Neuronal stem cell (in vitro differentiated cells): ENCODE results near the gene UMODL1.

ENCODE experiments used
- DNase-seq: peaks from one replicate; pipeline ENCODE4 v3.0.0-alpha.2; 2013; ENCODE audit warnings: low spot score
- H2AFZ ChIP-seq: one replicate; pipeline ENCODE4 v1.6.1; 2013; ENCODE audit warnings: mild to moderate bottlenecking, low read length, inconsistent platforms
- H2AK5ac ChIP-seq: 2 replicates; pipeline ENCODE4 v1.6.1; 2013; ENCODE audit warnings: low read depth, mild to moderate bottlenecking, inconsistent platforms, low read length, moderate library complexity, mixed read lengths
- H2BK120ac ChIP-seq: 2 replicates; pipeline ENCODE4 v1.6.1; 2013; ENCODE audit warnings: low read depth, mild to moderate bottlenecking, inconsistent platforms, low read length, moderate library complexity, mixed read lengths
- H2BK12ac ChIP-seq: one replicate; pipeline ENCODE4 v1.6.1; 2013; ENCODE audit warnings: low read length, inconsistent platforms
- H2BK15ac ChIP-seq: 2 replicates; pipeline ENCODE4 v1.6.1; 2013; ENCODE audit warnings: mild to moderate bottlenecking, low read length, inconsistent platforms, mixed read lengths
- H2BK5ac ChIP-seq: one replicate; pipeline ENCODE4 v1.6.1; 2013; ENCODE audit warnings: inconsistent platforms, mild to moderate bottlenecking, low read length, moderate library complexity
- H3K14ac ChIP-seq: one replicate; pipeline ENCODE4 v1.6.1; 2013; ENCODE audit warnings: low read length, inconsistent platforms
- H3K18ac ChIP-seq: 2 replicates; pipeline ENCODE4 v1.6.1; 2013; ENCODE audit warnings: low read length, inconsistent platforms
- H3K23ac ChIP-seq: 2 replicates; pipeline ENCODE4 v1.6.1; 2013; ENCODE audit warnings: low read depth, mild to moderate bottlenecking, mixed read lengths, low read length, inconsistent platforms; ENCODE audit not compliant: poor library complexity
- H3K27ac ChIP-seq: replicated peaks from 3 replicates; pipeline ENCODE4 v1.5.1; 2013; ENCODE audit warnings: low read length, inconsistent platforms
- H3K27me3 ChIP-seq, 3 experiments: 2 replicates each; pipeline ENCODE4 v1.6.1; 2013; ENCODE audit warnings: low read length in 3 of 3, mild to moderate bottlenecking in 2 of 3, inconsistent platforms in 1 of 3, low read depth in 1 of 3, mixed read lengths in 1 of 3, moderate library complexity in 1 of 3; ENCODE audit not compliant: control insufficient read depth in 3 of 3, insufficient read depth in 3 of 3
- H3K36me3 ChIP-seq, 2 donors: replicated peaks in 1 of 2; 2 replicates each; pipeline ENCODE4 v1.6.1; 2013; ENCODE audit warnings: low read length in 2 of 2; ENCODE audit not compliant: control insufficient read depth in 2 of 2, insufficient read depth in 2 of 2
- H3K4ac ChIP-seq: 2 replicates; pipeline ENCODE4 v1.6.1; 2013; ENCODE audit warnings: inconsistent platforms, mild to moderate bottlenecking, low read length, moderate library complexity
- H3K4me1 ChIP-seq, 2 donors: 1 replicate in 1 of 2; 2 replicates in 1 of 2; pipeline ENCODE4 v1.6.1; 2013; ENCODE audit warnings: low read length in 2 of 2, low read depth in 1 of 2; ENCODE audit not compliant: control insufficient read depth in 2 of 2, insufficient read depth in 1 of 2
- H3K4me2 ChIP-seq: one replicate; pipeline ENCODE4 v1.6.1; 2013; ENCODE audit warnings: mild to moderate bottlenecking, low read length, inconsistent platforms; ENCODE audit not compliant: insufficient read depth, poor library complexity, severe bottlenecking
- H3K4me3 ChIP-seq, 2 donors: 2 replicates each; pipeline ENCODE4 v1.5.1; 2013; ENCODE audit warnings: low read length in 2 of 2, mild to moderate bottlenecking in 2 of 2, inconsistent platforms in 1 of 2, moderate library complexity in 1 of 2
- H3K79me1 ChIP-seq: one replicate; pipeline ENCODE4 v1.6.1; 2013; ENCODE audit warnings: low read depth, mild to moderate bottlenecking, inconsistent platforms, low read length, moderate library complexity
- H3K9ac ChIP-seq: one replicate; pipeline ENCODE4 v1.6.1; 2013; ENCODE audit warnings: mild to moderate bottlenecking, low read depth, low read length, inconsistent platforms; ENCODE audit not compliant: poor library complexity
- H3K9me3 ChIP-seq, 2 donors: replicated peaks in 1 of 2; 2 replicates each; pipeline versions ENCODE3 to v1.6.1; 2013; ENCODE audit warnings: low read length in 2 of 2, mild to moderate bottlenecking in 2 of 2, inconsistent platforms in 1 of 2, low read depth in 1 of 2, mixed read lengths in 1 of 2, moderate library complexity in 1 of 2; ENCODE audit not compliant: control insufficient read depth in 2 of 2, insufficient read depth in 1 of 2
- H4K8ac ChIP-seq: one replicate; pipeline ENCODE4 v1.6.1; 2013; ENCODE audit warnings: low read depth, mild to moderate bottlenecking, inconsistent platforms, low read length, moderate library complexity
- H4K91ac ChIP-seq: one replicate; pipeline ENCODE4 v1.6.1; 2013; ENCODE audit warnings: low read length, low read depth, mild to moderate bottlenecking, inconsistent platforms; ENCODE audit not compliant: poor library complexity
- WGBS, 2 donors: extraction: QIAGEN DNeasy Blood & Tissue Kit; methylation state at CpG; one replicate each; pipeline ENCODE4 v1.1.7; 2013; ENCODE audit warnings: missing lambda C conversion rate in 2 of 2, mixed read lengths in 1 of 2; ENCODE audit not compliant: insufficient read length in 2 of 2, insufficient replicate concordance in 1 of 2; ENCODE audit errors: extremely low coverage in 2 of 2; 5-methylcytosine and 5-hydroxymethylcytosine counted together

UMODL1 gene

GRCh38 chr21:42182713-42183371, 111.7 kb downstream of the UMODL1 start:
- H2AFZ ChIP-seq, result no peak overlapping the region

GRCh38 chr21:42183374-42184266, 112.5 kb downstream of the UMODL1 start:
- DNase-seq, result no peak
- Histone ChIP-seq H3K23ac (peak overlapping the region; percentile 75), H3K4me3 (peak overlapping the region in 1 of 2 donors; percentile 76), H3K4me2 (no peak overlapping the region), H2AK5ac (no peak overlapping the region), H3K4ac (peak overlapping the region; percentile 78), H3K27ac (no peak overlapping the region), H3K79me1 (peaks cover 7% of the 10 kb centered on the region), H3K18ac (peak overlapping the region; percentile 55), H2BK12ac (peak overlapping the region; percentile 73), H3K4me1 (peaks cover 0 to 5% of the 10 kb centered on the region in 2 donors), H3K36me3 (peaks cover 0 to 3% of the 10 kb centered on the region in 2 donors), H2BK120ac (no peak overlapping the region), H3K14ac (peak overlapping the region; percentile 84), H3K9me3 (peaks cover 0 to 7% of the 10 kb centered on the region in 2 donors), H2BK5ac (no peak overlapping the region), H4K91ac (peak overlapping the region; percentile 86), H3K9ac (no peak overlapping the region), H3K27me3 (peaks cover 0 to 3% (median 3%) of the 10 kb centered on the region in 3 experiments), H2BK15ac (no peak overlapping the region), H4K8ac (peak overlapping the region; percentile 88), H2AFZ (no peak overlapping the region)
- WGBS, 2 donors, result 90 to 100% methylated on average over 4 to 6 of the region's 6 CpGs

More at GRCh38 chr21:42182713-42183371, 111.7 kb downstream of the UMODL1 start:
- Histone ChIP-seq H3K14ac (no peak overlapping the region), H3K36me3 (peaks cover 0 to 3% of the 10 kb centered on the region in 2 donors), H2BK120ac (no peak overlapping the region), H3K9me3 (peaks cover 0 to 7% of the 10 kb centered on the region in 2 donors), H2AK5ac (peak overlapping the region; percentile 34), H3K4ac (no peak overlapping the region), H4K8ac (no peak overlapping the region), H2BK5ac (no peak overlapping the region), H3K27ac (no peak overlapping the region), H3K18ac (no peak overlapping the region), H4K91ac (no peak overlapping the region), H3K27me3 (peaks cover 0 to 3% (median 3%) of the 10 kb centered on the region in 3 experiments), H3K79me1 (peaks cover 7% of the 10 kb centered on the region), H3K4me1 (peaks cover 0 to 5% of the 10 kb centered on the region in 2 donors), H3K9ac (peak overlapping the region; percentile 31), H2BK12ac (no peak overlapping the region), H3K4me2 (no peak overlapping the region), H3K4me3 (no peak overlapping the region), H3K23ac (no peak overlapping the region), H2BK15ac (no peak overlapping the region)
- no CpG with 5 or more reads among the region's 4 CpGs for WGBS, 2 donors
- DNase-seq, result no peak

- Histone ChIP-seq H3K23ac (no peak overlapping the region), H3K4me1 (peaks cover 0 to 3% of the 10 kb centered on the region in 2 donors), H3K9me3 (peaks cover 0 to 10% of the 10 kb centered on the region in 2 donors), H3K14ac (no peak overlapping the region), H3K27me3 (peaks cover 0 to 3% (median 3%) of the 10 kb centered on the region in 3 experiments), H2AK5ac (no peak overlapping the region), H2BK120ac (no peak overlapping the region), H3K36me3 (peaks cover 0 to 3% of the 10 kb centered on the region in 2 donors), H3K79me1 (peaks cover 4% of the 10 kb centered on the region), H3K27ac (no peak overlapping the region), H3K4me3 (no peak overlapping the region), H3K9ac (no peak overlapping the region), H3K18ac (no peak overlapping the region), H3K4me2 (no peak overlapping the region), H2BK12ac (no peak overlapping the region), H4K8ac (no peak overlapping the region), H2AFZ (no peak overlapping the region), H2BK5ac (no peak overlapping the region), H4K91ac (no peak overlapping the region), H2BK15ac (no peak overlapping the region), H3K4ac (no peak overlapping the region)
- no CpG with 5 or more reads among the region's 2 CpGs for WGBS, 2 donors
- no peak for DNase-seq
These were observed 115.5 kb downstream of the UMODL1 start for GRCh38 chr21:42186591-42186990.
